OCI-LY1 (cell line): ENCODE measurements around the gene NAA16.

ENCODE experiments used
- EZH2 ChIP-seq: fragments of 200-600 bp; sonication (generic), shearing (Covaris generic); IDR thresholded peaks from 2 replicates; pipeline ENCODE4 v1.8.0; 2017; ENCODE audit warnings: borderline replicate concordance, mixed run types, mild to moderate bottlenecking, antibody characterized with exemption, low read length, moderate library complexity, mixed read lengths
- TF ChIP-seq, protein P1 (sequence below): fragments of 200-600 bp; sonication (generic), shearing (Covaris generic); IDR thresholded peaks from 2 replicates; pipeline ENCODE4 v1.5.1; 2017; ENCODE audit warnings: mild to moderate bottlenecking, antibody characterized with exemption, low read length, moderate library complexity, mixed read lengths

DNA sequence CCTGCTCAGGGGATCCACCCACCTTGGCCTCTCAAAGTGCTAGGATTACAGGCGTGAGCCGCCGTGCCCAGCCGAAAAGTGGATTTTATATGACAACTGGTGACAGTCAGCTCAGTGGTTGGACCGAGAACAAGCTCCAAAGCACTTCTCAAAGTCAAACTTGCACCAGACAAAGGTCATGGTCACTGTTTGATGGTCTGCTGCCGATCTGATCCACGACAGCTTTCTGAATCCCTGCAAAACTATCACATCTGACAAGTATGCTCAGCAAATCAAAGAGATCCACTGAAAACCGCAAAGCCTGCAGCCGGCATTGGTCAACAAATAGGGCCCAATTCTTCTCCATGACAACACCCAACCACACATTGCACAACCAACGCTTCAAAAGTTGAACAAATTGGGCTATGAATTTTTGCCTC, 21.6 kb upstream of the NAA16 start:
- TF ChIP-seq, protein P1, sequence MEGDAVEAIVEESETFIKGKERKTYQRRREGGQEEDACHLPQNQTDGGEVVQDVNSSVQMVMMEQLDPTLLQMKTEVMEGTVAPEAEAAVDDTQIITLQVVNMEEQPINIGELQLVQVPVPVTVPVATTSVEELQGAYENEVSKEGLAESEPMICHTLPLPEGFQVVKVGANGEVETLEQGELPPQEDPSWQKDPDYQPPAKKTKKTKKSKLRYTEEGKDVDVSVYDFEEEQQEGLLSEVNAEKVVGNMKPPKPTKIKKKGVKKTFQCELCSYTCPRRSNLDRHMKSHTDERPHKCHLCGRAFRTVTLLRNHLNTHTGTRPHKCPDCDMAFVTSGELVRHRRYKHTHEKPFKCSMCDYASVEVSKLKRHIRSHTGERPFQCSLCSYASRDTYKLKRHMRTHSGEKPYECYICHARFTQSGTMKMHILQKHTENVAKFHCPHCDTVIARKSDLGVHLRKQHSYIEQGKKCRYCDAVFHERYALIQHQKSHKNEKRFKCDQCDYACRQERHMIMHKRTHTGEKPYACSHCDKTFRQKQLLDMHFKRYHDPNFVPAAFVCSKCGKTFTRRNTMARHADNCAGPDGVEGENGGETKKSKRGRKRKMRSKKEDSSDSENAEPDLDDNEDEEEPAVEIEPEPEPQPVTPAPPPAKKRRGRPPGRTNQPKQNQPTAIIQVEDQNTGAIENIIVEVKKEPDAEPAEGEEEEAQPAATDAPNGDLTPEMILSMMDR, result no peak
- no peak for TF ChIP-seq EZH2
